Dendritic cell treated with granulocyte-macrophage colony-stimulating factor and Interleukin-4, amounts not matched to agents 40 ng/mL and 50 ng/mL, for 4 days (primary cell): Measurements from ENCODE around the gene LHFPL6.
A peak's percentile ranks its signal among the peaks of the same experiment; 100 is the strongest.

Source experiments
- H3K27ac Mint-ChIP-seq: one replicate; pipeline ENCODE4 v1.8.0; 2022; ENCODE audit warnings: mild to moderate bottlenecking, mixed read lengths
- H3K27me3 Mint-ChIP-seq: one replicate; pipeline ENCODE4 v1.8.0; 2022; ENCODE audit warnings: mild to moderate bottlenecking, mixed read lengths
- H3K36me3 Mint-ChIP-seq: one replicate; pipeline ENCODE4 v1.8.0; 2022; ENCODE audit warnings: low read depth, mixed read lengths
- H3K4me1 Mint-ChIP-seq: one replicate; pipeline ENCODE4 v1.8.0; 2022; ENCODE audit warnings: low read depth, mixed read lengths
- H3K4me3 Mint-ChIP-seq: one replicate; pipeline ENCODE4 v1.8.0; 2022; ENCODE audit warnings: mild to moderate bottlenecking, moderate library complexity, mixed read lengths
- H3K9me3 Mint-ChIP-seq: one replicate; pipeline ENCODE4 v1.8.0; 2022; ENCODE audit warnings: mixed read lengths
- intact Hi-C: fragments of 100-400 bp; cut with micrococcal nuclease; formaldehyde crosslinking; loops from one replicate; pipeline ENCODE4 v1.15.0; 2022

Gene LHFPL6

DNA sequence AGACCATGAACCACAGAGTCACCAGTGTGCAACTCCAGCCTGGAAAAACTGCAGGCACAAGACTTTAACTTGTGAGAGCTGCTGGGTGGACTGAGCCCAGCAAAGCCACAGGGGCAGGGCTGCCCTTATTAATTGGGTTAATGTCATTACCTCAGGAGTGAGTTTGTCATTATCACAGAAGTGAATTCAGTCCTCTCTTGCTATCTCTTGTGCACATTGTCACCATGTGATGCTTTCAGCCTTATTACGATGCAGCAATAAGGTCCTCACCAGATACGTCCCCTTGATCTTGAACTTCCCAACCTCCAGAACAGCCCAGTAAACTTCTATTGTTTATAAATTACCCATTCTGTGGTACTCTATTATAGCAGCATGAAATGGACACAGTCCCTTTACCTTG lies 158.1 kb downstream of the LHFPL6 start:
- Mint-ChIP-seq H3K27ac (no peak overlapping the region), H3K4me1 (no peaks in the 10 kb centered on the region), H3K9me3 (peaks cover 10% of the 10 kb centered on the region), H3K4me3 (no peak overlapping the region), H3K36me3 (no peaks in the 10 kb centered on the region), H3K27me3 (no peaks in the 10 kb centered on the region)
- intact Hi-C loops, result no loop called here

DNA sequence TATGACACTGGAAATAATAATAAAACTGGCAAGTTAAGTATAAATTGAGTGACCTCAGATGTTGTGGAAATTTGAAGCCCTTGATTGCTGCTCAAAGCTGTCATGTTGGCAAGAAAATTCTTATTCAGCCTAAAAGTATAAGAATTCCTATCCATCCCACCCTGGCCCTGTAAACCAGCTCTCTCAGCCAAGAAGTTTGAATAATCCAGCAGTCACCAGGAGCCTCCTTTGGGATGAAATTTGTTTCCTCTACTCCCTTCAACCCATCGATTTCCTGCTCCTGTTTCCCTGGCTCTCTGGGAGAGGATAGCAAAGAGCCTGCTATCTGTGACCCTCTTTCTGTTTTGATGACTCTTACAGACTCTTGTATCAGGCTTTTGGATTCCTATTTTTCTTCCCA lies 169.3 kb downstream of the LHFPL6 start:
- Mint-ChIP-seq H3K27me3 (no peaks in the 10 kb centered on the region), H3K9me3 (peaks cover 25% of the 10 kb centered on the region), H3K27ac (no peak overlapping the region), H3K4me1 (no peaks in the 10 kb centered on the region), H3K36me3 (no peaks in the 10 kb centered on the region), H3K4me3 (no peak overlapping the region)
- intact Hi-C loops, result no loop called here

DNA sequence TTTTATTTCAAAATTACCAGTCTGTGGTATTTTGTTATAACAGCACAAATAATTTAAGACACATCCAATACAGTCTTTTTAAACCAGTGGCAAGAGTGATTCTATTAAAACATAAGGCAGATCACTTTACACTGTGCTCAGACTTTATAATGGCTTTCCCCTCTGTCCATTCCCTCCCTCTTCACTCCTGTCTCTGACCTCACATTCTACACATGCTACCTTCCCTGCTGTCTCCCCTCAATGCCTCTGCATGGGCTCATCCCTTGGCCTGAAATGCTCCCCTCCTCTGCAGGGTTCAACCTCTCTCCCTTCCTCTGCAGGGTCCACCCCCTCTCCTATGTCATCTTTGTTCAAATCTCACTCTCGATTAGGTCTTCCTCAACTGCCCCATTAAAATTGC lies 170.8 kb downstream of the LHFPL6 start:
- Mint-ChIP-seq H3K27ac (no peak overlapping the region), H3K4me1 (no peaks in the 10 kb centered on the region), H3K9me3 (peaks cover 32% of the 10 kb centered on the region), H3K36me3 (no peaks in the 10 kb centered on the region), H3K4me3 (no peak overlapping the region), H3K27me3 (no peaks in the 10 kb centered on the region)
- intact Hi-C loops, result no loop called here

DNA sequence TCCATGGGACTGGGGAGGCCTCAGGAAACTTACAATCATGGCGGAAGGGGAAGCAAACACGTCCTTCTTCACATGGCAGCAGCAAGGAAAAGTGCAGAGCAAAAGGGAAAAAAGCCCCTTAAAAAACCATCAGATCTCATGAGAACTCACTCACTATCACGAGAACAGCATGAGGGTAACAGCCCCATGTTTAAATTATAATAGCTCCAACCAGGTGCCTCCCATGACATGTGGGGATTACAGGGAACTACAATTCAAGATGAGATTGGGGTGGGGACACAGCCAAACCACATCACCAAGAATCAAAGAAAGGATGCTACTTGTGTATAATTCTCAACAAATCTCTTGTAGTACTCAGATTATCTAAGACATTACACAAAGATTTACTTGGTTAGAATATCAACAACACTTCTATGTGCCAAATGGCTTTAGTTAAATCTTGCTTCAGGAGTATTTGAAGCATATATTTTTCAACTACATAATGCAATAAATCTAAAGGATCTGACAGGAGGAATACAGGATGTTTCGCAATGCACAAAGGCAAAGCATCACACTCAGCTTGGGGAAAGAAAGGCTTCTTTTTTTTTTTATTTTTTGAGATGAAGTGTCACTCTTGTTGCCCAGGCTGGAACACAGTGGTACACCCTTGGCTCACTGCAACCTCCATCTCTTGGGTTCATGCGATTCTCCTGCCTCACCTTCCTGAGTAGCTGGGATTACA lies 180.0 kb downstream of the LHFPL6 start:
- H3K9me3 Mint-ChIP-seq, result peaks cover under 1% of the 10 kb centered on the region

DNA sequence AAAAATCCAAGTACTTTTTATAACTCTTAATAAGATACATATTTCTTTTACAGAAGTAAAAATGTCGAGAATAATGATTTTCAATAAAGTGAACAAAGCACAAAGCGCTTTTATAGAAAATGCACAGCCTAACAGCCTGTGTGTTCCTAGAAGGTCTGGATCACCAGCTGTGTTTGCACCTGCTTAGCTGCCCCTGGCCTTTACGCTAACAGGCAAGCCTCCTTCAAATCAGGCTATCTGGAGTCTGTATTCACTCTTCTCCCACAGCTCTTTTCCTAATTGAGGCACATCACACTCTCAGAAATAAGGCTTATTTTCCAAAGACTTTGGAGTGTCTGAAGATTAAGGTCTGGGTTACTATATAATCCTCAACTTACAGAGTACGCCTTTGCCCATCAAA lies 183.1 kb downstream of the LHFPL6 start:
- no peaks in the 10 kb centered on the region for H3K9me3 Mint-ChIP-seq
- intact Hi-C loops, result no loop called here

More for the DNA sequence above, 180.0 kb downstream of the LHFPL6 start:
- no peak overlapping the region for H3K27ac Mint-ChIP-seq
- peaks cover 16% of the 10 kb centered on the region for H3K4me1 Mint-ChIP-seq
- H3K27me3 Mint-ChIP-seq, result no peaks in the 10 kb centered on the region
- no peaks in the 10 kb centered on the region for H3K36me3 Mint-ChIP-seq
- no peak overlapping the region for H3K4me3 Mint-ChIP-seq
- intact Hi-C loops, result no loop called here

DNA sequence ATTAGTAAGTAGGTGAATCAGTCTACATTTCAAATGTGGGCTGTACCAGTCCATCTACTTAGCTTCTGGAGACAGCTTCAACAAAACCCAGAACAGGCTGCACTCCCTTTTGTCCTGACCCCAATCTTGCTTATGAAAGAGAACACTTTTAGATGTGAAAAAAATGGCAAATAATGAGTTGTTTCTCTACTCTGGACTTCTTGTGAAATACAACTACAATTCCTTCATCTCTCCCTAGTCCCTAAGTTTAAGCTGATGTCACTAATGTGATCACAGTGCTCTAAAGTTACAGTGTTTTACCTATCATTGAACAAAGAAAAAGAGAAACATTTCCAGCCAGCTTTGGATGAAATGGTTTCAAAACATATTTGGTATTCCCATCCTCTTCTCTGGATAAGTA lies 183.9 kb downstream of the LHFPL6 start:
- intact Hi-C loops, result no loop called here
- Mint-ChIP-seq H3K9me3 (no peaks in the 10 kb centered on the region), H3K4me1 (peaks cover 33% of the 10 kb centered on the region), H3K27ac (no peak overlapping the region), H3K4me3 (no peak overlapping the region), H3K36me3 (no peaks in the 10 kb centered on the region), H3K27me3 (no peaks in the 10 kb centered on the region)

More for the DNA sequence above, 183.1 kb downstream of the LHFPL6 start:
- no peaks in the 10 kb centered on the region for H3K27me3 Mint-ChIP-seq
- no peak overlapping the region for H3K4me3 Mint-ChIP-seq
- H3K4me1 Mint-ChIP-seq, result peaks cover 26% of the 10 kb centered on the region
- H3K27ac Mint-ChIP-seq, result no peak overlapping the region
- H3K36me3 Mint-ChIP-seq, result no peaks in the 10 kb centered on the region

DNA sequence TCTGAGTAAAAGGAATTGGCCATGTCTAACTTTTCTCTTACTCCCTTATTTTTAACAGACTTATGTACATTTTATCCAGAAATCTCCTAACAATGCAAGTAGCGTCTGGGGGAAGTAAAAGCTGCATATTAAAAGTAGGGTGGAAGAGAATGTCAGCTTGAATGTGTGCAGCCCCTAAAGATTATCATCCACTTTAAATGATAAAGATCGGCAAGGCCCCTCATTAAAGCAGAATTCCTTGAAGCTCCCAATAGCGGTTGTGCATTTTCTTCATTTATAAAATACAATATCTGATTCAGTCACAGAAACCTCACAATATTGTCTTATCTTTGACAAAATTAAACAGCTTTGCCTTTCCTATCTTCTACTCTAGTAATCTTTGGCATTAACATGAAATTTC lies 184.6 kb downstream of the LHFPL6 start:
- Mint-ChIP-seq H3K4me3 (no peak overlapping the region), H3K27me3 (no peaks in the 10 kb centered on the region), H3K36me3 (no peaks in the 10 kb centered on the region), H3K27ac (no peak overlapping the region), H3K9me3 (no peaks in the 10 kb centered on the region), H3K4me1 (peaks cover 38% of the 10 kb centered on the region)
- intact Hi-C loops, result no loop called here

DNA sequence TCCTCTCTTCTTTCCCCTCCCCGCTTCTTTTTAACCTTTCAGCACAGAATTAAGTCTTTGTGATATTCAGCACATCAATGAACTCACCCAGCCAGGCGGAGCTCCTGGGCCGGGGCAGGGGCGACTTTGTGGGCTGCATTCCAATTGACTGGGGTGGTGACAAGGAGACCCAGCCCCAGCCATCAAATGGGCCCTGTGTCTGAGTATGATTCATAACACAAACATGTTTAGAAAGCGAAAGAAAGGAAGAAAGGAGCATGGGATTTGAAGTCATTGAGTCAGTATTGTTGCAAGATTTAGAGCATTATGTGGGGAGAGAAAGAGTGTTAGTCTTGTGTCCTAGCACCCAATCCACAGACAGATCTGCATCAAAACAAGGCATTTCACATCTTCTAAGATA lies 185.3 kb downstream of the LHFPL6 start:
- Mint-ChIP-seq H3K27me3 (no peaks in the 10 kb centered on the region), H3K27ac (no peak overlapping the region), H3K36me3 (no peaks in the 10 kb centered on the region), H3K4me3 (no peak overlapping the region), H3K4me1 (peaks cover 36% of the 10 kb centered on the region), H3K9me3 (no peaks in the 10 kb centered on the region)
- intact Hi-C loops, result no loop called here

DNA sequence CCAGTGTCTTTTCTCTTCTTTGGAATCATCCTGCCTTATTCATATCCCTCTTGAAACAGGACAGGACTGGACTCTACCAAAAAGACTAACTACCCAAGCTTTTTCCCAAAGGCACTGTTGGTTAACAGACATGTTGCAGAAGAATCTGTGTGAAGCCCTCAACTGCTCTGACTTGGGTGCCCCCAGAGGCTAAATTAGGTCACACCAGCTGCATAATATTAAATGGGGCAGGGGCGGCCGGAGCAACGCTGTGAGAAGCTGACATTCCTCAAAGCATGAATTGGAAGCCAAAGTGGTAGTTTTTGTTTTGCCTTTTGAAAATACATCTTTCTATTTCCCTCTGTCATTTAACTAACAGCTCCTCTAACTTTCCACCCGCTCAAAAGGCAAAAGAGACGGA lies 185.9 kb downstream of the LHFPL6 start:
- H3K9me3 Mint-ChIP-seq, result no peaks in the 10 kb centered on the region
- no peak overlapping the region for H3K27ac Mint-ChIP-seq
- intact Hi-C loops, result no loop called here
- peaks cover 41% of the 10 kb centered on the region for H3K4me1 Mint-ChIP-seq
- H3K4me3 Mint-ChIP-seq, result no peak overlapping the region
- H3K36me3 Mint-ChIP-seq, result no peaks in the 10 kb centered on the region
- H3K27me3 Mint-ChIP-seq, result no peaks in the 10 kb centered on the region

DNA sequence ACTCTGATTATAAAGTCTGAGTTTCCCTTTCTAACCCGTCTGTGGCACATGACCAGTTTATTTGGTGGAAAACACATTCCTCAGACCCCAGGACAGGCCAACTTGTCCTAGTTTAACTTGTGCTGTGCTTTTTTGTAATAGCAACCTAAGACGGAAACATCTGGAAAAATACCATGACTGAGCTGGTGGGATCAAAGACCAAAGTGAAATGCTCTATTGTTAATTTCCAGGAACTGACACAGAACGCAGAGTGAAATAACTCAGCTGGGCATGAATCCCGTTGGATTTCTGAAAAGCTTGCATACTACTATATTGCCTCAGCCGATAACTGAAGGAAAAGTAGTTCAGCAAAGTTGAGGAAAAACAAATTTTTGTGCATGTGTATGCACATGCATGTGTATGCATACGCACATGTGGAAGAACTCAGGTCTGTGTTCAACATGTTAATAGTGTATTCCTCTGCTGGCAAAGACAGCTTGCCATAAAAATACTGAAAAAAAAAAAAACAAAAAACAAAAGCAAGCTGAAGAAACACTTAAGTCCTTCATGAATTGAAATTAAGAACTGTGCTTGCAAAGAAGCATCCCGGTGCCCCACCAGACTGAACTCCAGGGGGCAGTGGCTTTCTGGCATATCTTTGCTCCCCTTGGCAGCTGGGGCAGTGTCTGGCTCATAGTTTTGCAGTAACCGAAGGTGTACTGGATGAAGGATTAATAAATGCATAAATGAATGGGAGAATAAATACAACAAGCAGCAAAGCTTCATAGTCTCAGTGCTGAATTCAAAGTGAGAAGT lies 187.8 kb downstream of the LHFPL6 start:
- intact Hi-C loops, result no loop called here
- Mint-ChIP-seq H3K36me3 (no peaks in the 10 kb centered on the region), H3K9me3 (no peaks in the 10 kb centered on the region), H3K4me1 (peaks cover 48% of the 10 kb centered on the region), H3K27ac (no peak overlapping the region), H3K27me3 (no peaks in the 10 kb centered on the region), H3K4me3 (no peak overlapping the region)

DNA sequence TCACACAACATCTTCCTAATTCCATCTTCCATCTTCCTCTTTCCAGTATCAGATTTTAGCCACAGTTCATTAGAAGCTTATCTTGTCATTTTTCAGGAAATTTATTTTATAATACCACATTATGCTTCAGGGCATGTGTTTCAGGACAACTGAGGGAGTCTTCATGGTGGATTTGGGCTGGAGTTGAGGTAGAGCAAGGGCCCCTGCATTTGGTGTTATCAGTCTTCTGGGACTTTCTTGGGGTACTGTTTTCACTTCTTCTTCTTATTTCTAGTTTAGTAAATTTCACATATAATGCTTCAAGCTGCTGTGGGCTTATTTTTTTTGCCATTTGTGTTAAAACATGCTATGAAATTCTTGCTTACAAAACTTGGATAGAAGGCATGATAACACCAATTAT lies 188.7 kb downstream of the LHFPL6 start:
- Mint-ChIP-seq H3K36me3 (no peaks in the 10 kb centered on the region), H3K27me3 (no peaks in the 10 kb centered on the region), H3K4me1 (peaks cover 53% of the 10 kb centered on the region), H3K9me3 (no peaks in the 10 kb centered on the region), H3K4me3 (no peak overlapping the region), H3K27ac (peak overlapping the region; percentile 23)
- intact Hi-C loops, result loop anchor here (5.0 kb wide), 1 partner anchor 198 kb away; no protein-coding TSS in a partner anchor

DNA sequence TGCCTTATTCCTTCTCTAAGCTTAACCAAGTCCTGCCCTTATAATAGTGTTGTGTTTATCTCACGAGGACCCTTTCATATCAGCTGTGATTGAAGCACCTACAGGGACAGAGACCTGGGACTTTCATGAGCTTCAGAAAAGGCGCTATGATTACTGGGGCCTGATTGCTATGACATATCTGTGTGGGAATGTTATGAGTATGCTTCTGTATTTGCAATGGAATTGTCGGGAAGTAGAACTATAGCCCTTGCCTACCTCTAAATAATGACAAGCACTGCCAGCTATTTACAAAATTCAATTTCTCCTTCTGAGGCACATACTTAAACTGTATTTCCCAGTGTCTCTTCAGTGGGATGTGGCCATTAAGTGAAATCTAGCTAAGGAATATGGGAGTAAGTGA lies 191.5 kb downstream of the LHFPL6 start:
- Mint-ChIP-seq H3K4me1 (peaks cover 48% of the 10 kb centered on the region), H3K27me3 (no peaks in the 10 kb centered on the region), H3K9me3 (no peaks in the 10 kb centered on the region), H3K27ac (no peak overlapping the region), H3K36me3 (no peaks in the 10 kb centered on the region), H3K4me3 (no peak overlapping the region)
- intact Hi-C loops, result loop anchor here (5.0 kb wide), 1 partner anchor 201 kb away; no protein-coding TSS in a partner anchor

DNA sequence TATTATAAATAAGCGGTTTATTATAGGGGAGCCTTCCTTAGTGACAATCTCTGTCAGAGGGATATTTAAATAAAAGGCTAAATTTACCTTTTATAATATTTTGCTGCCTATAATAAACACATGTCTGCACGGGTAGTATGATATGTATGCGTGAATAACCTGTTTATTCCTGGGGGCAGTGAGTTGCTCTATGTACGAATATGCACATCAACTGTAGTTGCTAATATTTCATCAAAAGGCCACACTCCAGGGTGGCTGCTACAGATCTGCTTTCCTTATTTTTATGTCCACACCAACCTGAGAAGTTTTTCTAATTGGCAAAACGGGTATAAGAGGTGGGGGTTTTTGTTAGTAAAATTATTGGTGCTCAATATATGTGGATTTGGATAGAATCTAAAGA lies 192.0 kb downstream of the LHFPL6 start:
- H3K4me3 Mint-ChIP-seq, result no peak overlapping the region
- no peaks in the 10 kb centered on the region for H3K9me3 Mint-ChIP-seq
- no peaks in the 10 kb centered on the region for H3K36me3 Mint-ChIP-seq
- no peaks in the 10 kb centered on the region for H3K27me3 Mint-ChIP-seq
- no peak overlapping the region for H3K27ac Mint-ChIP-seq
- intact Hi-C loops, result loop anchor here (5.0 kb wide), 1 partner anchor 201 kb away; no protein-coding TSS in a partner anchor
- H3K4me1 Mint-ChIP-seq, result peaks cover 48% of the 10 kb centered on the region

DNA sequence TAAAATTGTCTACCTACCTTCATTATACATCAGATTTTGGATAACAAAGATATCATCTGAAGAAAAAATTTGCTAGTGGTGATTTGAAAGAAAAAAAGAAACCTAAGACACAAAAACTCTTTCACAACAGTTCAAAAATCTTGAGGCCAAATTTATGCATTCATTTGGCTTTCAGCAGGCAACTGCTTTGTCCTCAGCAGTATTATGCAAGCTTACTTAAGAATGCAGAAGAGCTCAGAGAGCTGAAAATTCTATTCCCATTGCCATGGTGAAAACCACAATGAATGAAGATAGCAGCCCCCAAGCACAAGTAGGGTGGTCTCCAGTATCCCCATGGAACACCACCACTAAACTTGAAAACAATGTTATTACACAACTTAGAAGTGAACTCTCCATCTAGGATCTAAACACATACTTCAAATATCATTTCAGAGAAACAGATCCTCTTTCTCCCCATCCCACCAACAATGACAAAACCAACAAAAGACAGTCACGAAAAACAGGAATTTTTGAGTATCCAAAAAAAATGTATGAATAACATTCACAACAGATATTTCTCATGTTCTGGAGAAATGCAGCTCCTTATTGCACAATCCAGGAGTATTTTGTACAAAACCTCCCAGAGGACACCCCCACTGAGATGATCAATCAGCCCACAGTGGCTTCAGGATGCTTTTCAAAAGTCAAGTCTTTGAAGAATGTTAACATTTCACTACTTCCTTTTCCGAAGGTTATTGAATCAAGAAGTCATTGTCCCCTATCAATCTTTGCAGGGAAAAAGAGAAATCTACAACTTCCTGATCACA lies 192.7 kb downstream of the LHFPL6 start:
- Mint-ChIP-seq H3K27ac (no peak overlapping the region), H3K27me3 (no peaks in the 10 kb centered on the region), H3K9me3 (no peaks in the 10 kb centered on the region), H3K4me1 (peaks cover 44% of the 10 kb centered on the region), H3K36me3 (no peaks in the 10 kb centered on the region), H3K4me3 (no peak overlapping the region)
- intact Hi-C loops, result loop anchor here (5.0 kb wide), 1 partner anchor 202 kb away; no protein-coding TSS in a partner anchor
